GM21515 (cell line): ENCODE measurements around the gene RAI14.

ENCODE experiments used
- ATAC-seq: cut with Tn5 transposase; IDR thresholded peaks from one replicate; pipeline ENCODE4 v1.9.1; 2021; ENCODE audit not compliant: unreplicated experiment

Gene RAI14

GRCh38 chr5:34674187-34674586, 18.1 kb downstream of the RAI14 start:
- no peak for ATAC-seq

GRCh38 chr5:34675857-34676256, 19.7 kb downstream of the RAI14 start:
- ATAC-seq: no peak

- no peak for ATAC-seq
These were observed 20.3 kb downstream of the RAI14 start for GRCh38 chr5:34676416-34676815.

- ATAC-seq: no peak
These were observed 21.3 kb downstream of the RAI14 start for GRCh38 chr5:34677428-34677827.

- ATAC-seq: no peak
These were observed 24.8 kb downstream of the RAI14 start for GRCh38 chr5:34680896-34681295.

- ATAC-seq: no peak
These were observed 26.9 kb downstream of the RAI14 start for GRCh38 chr5:34682926-34683623.

- no peak for ATAC-seq
These were observed 28.3 kb downstream of the RAI14 start for GRCh38 chr5:34684281-34684979.

GRCh38 chr5:34684980-34685352, 28.8 kb downstream of the RAI14 start:
- ATAC-seq: no peak

GRCh38 chr5:34685485-34686165, 29.5 kb downstream of the RAI14 start:
- ATAC-seq: no peak

- no peak for ATAC-seq
These were observed 30.7 kb downstream of the RAI14 start for GRCh38 chr5:34686762-34687268.

GRCh38 chr5:34687269-34688011, 31.3 kb downstream of the RAI14 start:
- no peak for ATAC-seq

GRCh38 chr5:34688015-34688810, 32.1 kb downstream of the RAI14 start:
- ATAC-seq: no peak

- no peak for ATAC-seq
These were observed 34.2 kb downstream of the RAI14 start for GRCh38 chr5:34690301-34690700.

GRCh38 chr5:34690898-34691297, 34.8 kb downstream of the RAI14 start:
- ATAC-seq: no peak

GRCh38 chr5:34691326-34691725, 35.2 kb downstream of the RAI14 start:
- no peak for ATAC-seq

GRCh38 chr5:34692786-34693185, 36.7 kb downstream of the RAI14 start:
- ATAC-seq: no peak

- no peak for ATAC-seq
These were observed 37.9 kb downstream of the RAI14 start for GRCh38 chr5:34694012-34694411.

- ATAC-seq: no peak
These were observed 38.6 kb downstream of the RAI14 start for GRCh38 chr5:34694685-34695084.

GRCh38 chr5:34695275-34696027, 39.3 kb downstream of the RAI14 start:
- no peak for ATAC-seq
